GM12801 (cell line): Measurements from ENCODE around the gene LCE1E.

Experiments used
- CTCF ChIP-seq: IDR thresholded peaks from one replicate; pipeline ENCODE4 v1.5.1; 2011; ENCODE audit warnings: control low read depth; ENCODE audit not compliant: insufficient read length; ENCODE audit errors: extremely low read depth

The LCE1E gene

DNA sequence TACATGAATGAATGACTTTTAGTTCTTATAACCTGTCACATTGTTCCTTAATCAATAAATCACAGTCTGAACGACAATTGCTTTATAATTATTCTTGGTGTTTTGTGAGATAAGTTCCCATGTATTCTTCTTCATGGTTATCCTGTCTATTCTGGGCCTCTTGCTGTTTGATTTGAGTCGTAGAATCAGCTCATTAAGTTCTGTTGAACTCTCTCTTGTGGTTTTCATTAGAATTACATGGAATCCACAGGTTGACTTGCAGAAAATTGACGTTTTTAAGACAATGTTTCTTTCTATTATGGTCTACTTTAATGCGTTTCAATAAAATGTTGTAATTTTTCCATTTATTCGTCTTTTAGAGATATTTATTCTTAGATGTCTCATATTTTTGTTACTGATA is 37.2 kb downstream of the LCE1E start:
- TF ChIP-seq CTCF: no peak

- TF ChIP-seq CTCF: no peak
Measured at GRCh38 chr1:152824964-152825363, 38.9 kb downstream of the LCE1E start.

DNA sequence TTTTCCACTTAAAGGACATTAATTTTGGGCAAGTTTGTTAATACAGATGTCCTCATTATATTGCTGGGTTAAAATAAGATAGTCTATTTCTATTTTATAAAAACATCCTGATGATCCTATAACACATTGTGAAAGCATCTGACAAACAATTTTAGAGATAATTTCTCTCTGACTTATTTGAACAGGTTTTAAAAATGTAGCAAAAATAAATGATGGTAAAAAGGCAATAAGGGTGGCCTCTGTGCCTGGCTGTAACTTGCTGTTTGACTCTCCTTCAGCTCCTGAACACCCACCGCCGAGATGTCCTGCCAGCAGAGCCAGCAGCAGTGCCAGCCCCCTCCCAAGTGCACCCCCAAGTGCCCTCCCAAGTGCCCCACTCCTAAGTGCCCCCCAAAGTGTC is 41.1 kb downstream of the LCE1E start, which contains the start of gene LCE1A:
TSS of gene LCE1A (plus strand) at position 301 of the 400 bp plus-strand sequence. CDS start at position 301, 0 bp downstream.
- TF ChIP-seq CTCF: no peak

GRCh38 chr1:152836870-152837269 is 50.8 kb downstream of the LCE1E start:
- no peak for TF ChIP-seq CTCF
